HL-60 (cell line): Measurements from ENCODE around the gene PPIL1.

Experiments used
- DNase-seq, 2 experiments: peaks; one replicate each; pipeline ENCODE4 v3.0.0-alpha.2; 2010 to 2020; ENCODE audit warnings: low read depth in 1 of 2, low spot score in 1 of 2
- H3K27ac ChIP-seq: fragments of 250-450 bp; sonication (Bioruptor Pico); replicated peaks from 2 replicates; pipeline ENCODE4 v1.5.1; 2020; ENCODE audit warnings: mild to moderate bottlenecking, moderate library complexity
- H3K27me3 ChIP-seq: fragments of 250-450 bp; sonication (Bioruptor Pico); 2 replicates; pipeline ENCODE4 v1.5.1; 2021; ENCODE audit warnings: mild to moderate bottlenecking, moderate library complexity; ENCODE audit not compliant: insufficient read depth, poor library complexity, severe bottlenecking
- H3K4me3 ChIP-seq: replicated peaks from 2 replicates; pipeline ENCODE4 v1.5.1; 2011; ENCODE audit warnings: mild to moderate bottlenecking, control low read depth, low read length; ENCODE audit not compliant: insufficient read depth
- CTCF ChIP-seq: IDR thresholded peaks from one replicate; pipeline ENCODE4 v1.5.1; 2011; ENCODE audit warnings: low read length, control low read depth, inconsistent platforms; ENCODE audit not compliant: insufficient read depth
- GABPA ChIP-seq: IDR thresholded peaks from 2 replicates; pipeline ENCODE4 v1.6.1; 2012; ENCODE audit warnings: low read depth
- POLR2AphosphoS5 ChIP-seq: IDR thresholded peaks from 2 replicates; pipeline ENCODE4 v1.6.1; 2012; ENCODE audit warnings: low read depth
- SPI1 ChIP-seq: IDR thresholded peaks from 2 replicates; pipeline ENCODE4 v1.6.1; 2012; ENCODE audit warnings: low read depth, mild to moderate bottlenecking, borderline replicate concordance
- TF ChIP-seq, protein P1 (sequence below): IDR thresholded peaks from 2 replicates; pipeline ENCODE4 v1.6.1; 2012; ENCODE audit warnings: low read depth; ENCODE audit not compliant: insufficient replicate concordance

PPIL1 gene

DNA sequence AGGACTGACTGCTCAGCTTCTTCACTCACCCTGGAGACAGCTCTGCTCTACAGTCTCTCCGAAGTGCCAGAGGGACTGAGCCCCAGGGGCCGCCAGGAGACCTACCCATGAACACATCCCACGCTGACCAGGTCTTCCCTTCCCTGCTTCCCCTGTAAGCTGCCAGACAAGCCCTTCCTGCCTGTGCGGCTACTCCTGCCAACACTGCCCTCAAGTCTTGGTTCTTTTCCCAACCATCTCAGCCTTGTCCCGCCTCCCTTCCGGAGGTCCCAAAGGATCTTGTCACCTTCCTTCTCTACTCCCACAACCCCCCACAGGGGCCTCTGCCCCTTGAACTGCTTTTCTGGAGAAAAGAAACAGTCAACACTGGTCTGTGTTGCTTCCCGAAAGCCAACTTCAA, 50.4 kb downstream of the PPIL1 start:
- TF ChIP-seq POLR2AphosphoS5 (no peak), SPI1 (no peak), GABPA (no peak), CTCF (no peak)
- TF ChIP-seq, protein P1, sequence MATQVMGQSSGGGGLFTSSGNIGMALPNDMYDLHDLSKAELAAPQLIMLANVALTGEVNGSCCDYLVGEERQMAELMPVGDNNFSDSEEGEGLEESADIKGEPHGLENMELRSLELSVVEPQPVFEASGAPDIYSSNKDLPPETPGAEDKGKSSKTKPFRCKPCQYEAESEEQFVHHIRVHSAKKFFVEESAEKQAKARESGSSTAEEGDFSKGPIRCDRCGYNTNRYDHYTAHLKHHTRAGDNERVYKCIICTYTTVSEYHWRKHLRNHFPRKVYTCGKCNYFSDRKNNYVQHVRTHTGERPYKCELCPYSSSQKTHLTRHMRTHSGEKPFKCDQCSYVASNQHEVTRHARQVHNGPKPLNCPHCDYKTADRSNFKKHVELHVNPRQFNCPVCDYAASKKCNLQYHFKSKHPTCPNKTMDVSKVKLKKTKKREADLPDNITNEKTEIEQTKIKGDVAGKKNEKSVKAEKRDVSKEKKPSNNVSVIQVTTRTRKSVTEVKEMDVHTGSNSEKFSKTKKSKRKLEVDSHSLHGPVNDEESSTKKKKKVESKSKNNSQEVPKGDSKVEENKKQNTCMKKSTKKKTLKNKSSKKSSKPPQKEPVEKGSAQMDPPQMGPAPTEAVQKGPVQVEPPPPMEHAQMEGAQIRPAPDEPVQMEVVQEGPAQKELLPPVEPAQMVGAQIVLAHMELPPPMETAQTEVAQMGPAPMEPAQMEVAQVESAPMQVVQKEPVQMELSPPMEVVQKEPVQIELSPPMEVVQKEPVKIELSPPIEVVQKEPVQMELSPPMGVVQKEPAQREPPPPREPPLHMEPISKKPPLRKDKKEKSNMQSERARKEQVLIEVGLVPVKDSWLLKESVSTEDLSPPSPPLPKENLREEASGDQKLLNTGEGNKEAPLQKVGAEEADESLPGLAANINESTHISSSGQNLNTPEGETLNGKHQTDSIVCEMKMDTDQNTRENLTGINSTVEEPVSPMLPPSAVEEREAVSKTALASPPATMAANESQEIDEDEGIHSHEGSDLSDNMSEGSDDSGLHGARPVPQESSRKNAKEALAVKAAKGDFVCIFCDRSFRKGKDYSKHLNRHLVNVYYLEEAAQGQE, result no peak
- DNase-seq, result no peak
- H3K27ac ChIP-seq, result no peak overlapping the region
- no peak overlapping the region for H3K4me3 ChIP-seq
- no peaks in the 10 kb centered on the region for H3K27me3 ChIP-seq

DNA sequence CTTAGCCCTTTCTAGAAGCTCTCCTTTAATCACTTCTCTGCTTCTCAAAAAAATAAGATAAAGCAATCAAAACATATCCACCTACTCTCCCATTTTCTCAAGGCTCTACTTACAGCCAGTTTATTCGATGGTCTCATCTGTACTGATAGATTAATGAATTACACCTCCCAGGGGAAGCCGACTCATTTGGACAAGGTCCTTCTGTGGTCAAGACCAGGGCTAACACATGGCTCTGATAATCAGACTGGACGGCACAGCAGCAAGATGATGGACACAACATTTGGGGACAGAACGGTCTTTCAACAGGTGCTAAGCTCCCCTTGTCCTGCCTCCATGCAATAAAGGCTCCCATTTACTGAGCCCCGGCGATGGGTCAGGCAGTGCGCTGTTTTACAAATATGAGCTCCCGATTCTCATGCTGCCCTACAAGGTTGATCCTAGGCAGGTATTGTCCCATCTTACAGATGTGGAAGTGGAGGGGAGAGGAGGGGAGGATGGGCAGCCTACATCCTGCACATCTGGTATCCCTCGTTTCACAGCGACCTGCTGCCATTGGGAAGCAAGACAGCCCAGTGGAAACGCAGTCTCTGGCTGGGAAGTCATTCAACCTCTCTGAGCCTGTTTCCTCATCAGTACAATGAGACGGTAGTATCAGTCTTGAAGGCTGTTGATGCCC, 51.0 kb downstream of the PPIL1 start:
- no peak for DNase-seq
- no peak for TF ChIP-seq CTCF
- Histone ChIP-seq H3K27ac (no peak overlapping the region), H3K27me3 (no peaks in the 10 kb centered on the region), H3K4me3 (no peak overlapping the region)

DNA sequence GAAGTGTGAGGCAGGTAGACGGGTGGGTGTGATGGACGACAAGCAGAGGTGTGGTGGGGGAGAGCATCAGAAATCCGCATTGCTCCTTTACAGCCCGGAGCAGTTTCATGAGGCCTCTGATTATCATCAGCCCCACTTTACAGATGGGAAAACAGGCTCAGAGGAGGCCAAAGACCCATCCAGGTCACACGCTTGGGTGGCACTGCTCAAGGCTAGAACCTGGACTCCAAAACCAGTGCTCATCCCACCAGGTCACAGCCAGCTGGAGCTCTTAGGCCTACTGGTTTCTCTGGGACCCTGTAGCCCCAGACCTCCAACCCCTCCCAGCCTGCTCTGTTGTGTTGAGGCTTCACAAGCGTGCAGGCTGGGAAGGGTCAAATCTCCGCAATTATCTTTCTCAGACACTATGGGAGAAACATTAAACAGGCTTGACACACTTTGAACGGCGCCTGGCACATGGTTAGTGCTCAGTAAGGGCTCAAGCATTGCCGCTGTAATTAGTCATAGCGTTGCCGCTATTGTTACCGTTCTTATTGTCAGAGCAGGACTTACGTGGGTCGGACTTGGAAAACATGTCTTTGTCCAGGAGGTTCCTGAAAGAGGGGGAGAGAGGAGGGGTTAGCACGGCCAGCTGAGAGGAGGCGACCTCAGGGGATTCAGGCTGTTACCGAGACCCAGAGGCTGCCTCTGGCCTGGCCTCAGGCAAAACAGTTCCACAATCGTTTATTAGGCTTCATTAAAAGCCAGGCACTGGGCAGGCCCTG, 51.9 kb downstream of the PPIL1 start:
- Histone ChIP-seq H3K27ac (no peak overlapping the region), H3K4me3 (no peak overlapping the region), H3K27me3 (no peaks in the 10 kb centered on the region)
- no peak for DNase-seq
- TF ChIP-seq CTCF, result no peak
- no peak for TF ChIP-seq GABPA
- TF ChIP-seq SPI1, result no peak
- TF ChIP-seq, protein P1, result no peak
- TF ChIP-seq POLR2AphosphoS5, result no peak
